T1000 (cell line): ENCODE results near the gene RREB1.
"Not testable (repeated sequence)": the region's sequence is repeated elsewhere in the genome, so short reads cannot be mapped to it uniquely, and the experiment has no call there.

Source experiments
- DNase-seq: peaks from one replicate; lab custom pipeline; 2025; ENCODE audit warnings: mixed read lengths; lab: John Stamatoyannopoulos, UW

RREB1 gene

GRCh38 chr6:7143476-7143974 lies 35.8 kb downstream of the RREB1 start:
- no peak for DNase-seq

GRCh38 chr6:7144872-7145584 lies 37.3 kb downstream of the RREB1 start:
- no peak for DNase-seq

GRCh38 chr6:7145585-7145884 lies 37.8 kb downstream of the RREB1 start:
- DNase-seq: no peak

GRCh38 chr6:7145885-7146828 lies 38.4 kb downstream of the RREB1 start:
- no peak for DNase-seq

- no peak for DNase-seq
Observed at GRCh38 chr6:7147051-7147671, 39.4 kb downstream of the RREB1 start.

GRCh38 chr6:7148100-7148822 lies 40.5 kb downstream of the RREB1 start:
- peak; percentile 8 for DNase-seq

GRCh38 chr6:7150381-7151064 lies 42.8 kb downstream of the RREB1 start:
- DNase-seq: no peak

- no peak for DNase-seq
Observed at GRCh38 chr6:7151381-7151780, 43.6 kb downstream of the RREB1 start.

- DNase-seq: no peak
Observed at GRCh38 chr6:7152462-7152861, 44.7 kb downstream of the RREB1 start.

- no peak for DNase-seq
Observed at GRCh38 chr6:7153789-7154188, 46.0 kb downstream of the RREB1 start.

GRCh38 chr6:7154341-7155139 lies 46.8 kb downstream of the RREB1 start:
- DNase-seq: no peak

- no peak for DNase-seq
Observed at GRCh38 chr6:7155871-7156579, 48.3 kb downstream of the RREB1 start.

GRCh38 chr6:7156643-7157278 lies 49.0 kb downstream of the RREB1 start:
- DNase-seq: peak; percentile 15

GRCh38 chr6:7157307-7157706 lies 49.5 kb downstream of the RREB1 start:
- DNase-seq: not testable (repeated sequence)

- DNase-seq: no peak
Observed at GRCh38 chr6:7157752-7158616, 50.2 kb downstream of the RREB1 start.

- DNase-seq: no peak
Observed at GRCh38 chr6:7159790-7160525, 52.2 kb downstream of the RREB1 start.

GRCh38 chr6:7161253-7161623 lies 53.5 kb downstream of the RREB1 start:
- no peak for DNase-seq

GRCh38 chr6:7161845-7162244 lies 54.1 kb downstream of the RREB1 start:
- DNase-seq: no peak
